Retinal pigment epithelial cell (primary cell): ENCODE measurements around the gene CRYL1.

Experiments
- DNase-seq: peaks from one replicate; pipeline ENCODE4 v3.0.0-alpha.2; 2010; ENCODE audit warnings: low read depth
- H3K4me3 ChIP-seq: 2 replicates; pipeline ENCODE4 v1.5.1; 2011; ENCODE audit warnings: mild to moderate bottlenecking, low read length, control low read depth, moderate library complexity
- TF ChIP-seq, protein P1 (sequence below): conservative IDR thresholded peaks from 2 replicates; pipeline ENCODE4 v1.5.1; 2011; ENCODE audit warnings: low read depth, low read length, control low read depth, inconsistent platforms

The CRYL1 gene

GRCh38 chr13:20442798-20443381 lies 82.8 kb downstream of the CRYL1 start:
- no peak overlapping the region for H3K4me3 ChIP-seq
- TF ChIP-seq, protein P1, sequence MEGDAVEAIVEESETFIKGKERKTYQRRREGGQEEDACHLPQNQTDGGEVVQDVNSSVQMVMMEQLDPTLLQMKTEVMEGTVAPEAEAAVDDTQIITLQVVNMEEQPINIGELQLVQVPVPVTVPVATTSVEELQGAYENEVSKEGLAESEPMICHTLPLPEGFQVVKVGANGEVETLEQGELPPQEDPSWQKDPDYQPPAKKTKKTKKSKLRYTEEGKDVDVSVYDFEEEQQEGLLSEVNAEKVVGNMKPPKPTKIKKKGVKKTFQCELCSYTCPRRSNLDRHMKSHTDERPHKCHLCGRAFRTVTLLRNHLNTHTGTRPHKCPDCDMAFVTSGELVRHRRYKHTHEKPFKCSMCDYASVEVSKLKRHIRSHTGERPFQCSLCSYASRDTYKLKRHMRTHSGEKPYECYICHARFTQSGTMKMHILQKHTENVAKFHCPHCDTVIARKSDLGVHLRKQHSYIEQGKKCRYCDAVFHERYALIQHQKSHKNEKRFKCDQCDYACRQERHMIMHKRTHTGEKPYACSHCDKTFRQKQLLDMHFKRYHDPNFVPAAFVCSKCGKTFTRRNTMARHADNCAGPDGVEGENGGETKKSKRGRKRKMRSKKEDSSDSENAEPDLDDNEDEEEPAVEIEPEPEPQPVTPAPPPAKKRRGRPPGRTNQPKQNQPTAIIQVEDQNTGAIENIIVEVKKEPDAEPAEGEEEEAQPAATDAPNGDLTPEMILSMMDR: no peak
- DNase-seq: no peak

DNA sequence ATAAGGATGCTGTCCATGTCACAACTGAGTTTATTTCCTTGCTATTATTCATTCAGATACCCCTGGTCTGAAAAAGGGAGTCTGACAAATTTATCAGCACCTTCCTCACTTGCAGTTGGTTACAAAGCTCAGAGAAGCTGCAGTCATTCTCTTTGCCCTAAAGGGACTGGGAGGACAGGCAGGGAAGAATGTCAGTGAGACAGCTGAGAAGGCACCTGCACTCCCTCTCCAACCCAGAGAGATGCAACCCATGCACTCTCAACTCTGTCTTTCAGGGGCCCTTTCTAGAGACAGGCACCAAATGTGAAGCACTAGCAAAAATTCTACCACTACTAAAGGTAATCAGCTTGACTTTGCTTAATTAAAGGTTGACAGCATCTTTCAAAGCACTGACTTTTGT lies 83.3 kb downstream of the CRYL1 start:
- TF ChIP-seq, protein P1: no peak
- no peak for DNase-seq
- no peak overlapping the region for H3K4me3 ChIP-seq

GRCh38 chr13:20441879-20442278 lies 83.8 kb downstream of the CRYL1 start:
- H3K4me3 ChIP-seq: no peak overlapping the region
- TF ChIP-seq, protein P1: no peak
- peak; percentile 46 for DNase-seq

DNA sequence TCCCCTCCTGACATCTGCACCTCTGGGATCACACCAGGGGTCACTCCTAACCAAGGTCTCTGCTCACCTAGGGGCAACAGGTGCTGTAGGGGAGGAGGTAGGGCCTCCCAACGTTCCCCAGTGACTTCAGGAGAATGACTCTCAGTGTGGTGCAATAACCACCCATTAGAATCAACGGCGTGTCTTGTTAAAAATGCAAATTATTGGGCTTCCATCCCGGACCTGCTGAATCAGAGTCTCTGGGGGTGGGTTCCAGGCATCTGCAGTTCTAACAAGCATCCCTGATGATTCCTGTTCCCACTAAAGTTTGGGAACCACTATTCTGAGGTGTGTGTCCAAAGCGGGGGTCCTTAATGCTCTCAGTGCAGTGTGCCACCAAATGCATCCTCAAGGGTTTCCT lies 84.6 kb downstream of the CRYL1 start:
- TF ChIP-seq, protein P1: no peak
- no peak overlapping the region for H3K4me3 ChIP-seq
- DNase-seq: no peak

- no peak overlapping the region for H3K4me3 ChIP-seq
- no peak for DNase-seq
- TF ChIP-seq, protein P1: no peak
Measured at GRCh38 chr13:20439261-20439660, 86.4 kb downstream of the CRYL1 start.

DNA sequence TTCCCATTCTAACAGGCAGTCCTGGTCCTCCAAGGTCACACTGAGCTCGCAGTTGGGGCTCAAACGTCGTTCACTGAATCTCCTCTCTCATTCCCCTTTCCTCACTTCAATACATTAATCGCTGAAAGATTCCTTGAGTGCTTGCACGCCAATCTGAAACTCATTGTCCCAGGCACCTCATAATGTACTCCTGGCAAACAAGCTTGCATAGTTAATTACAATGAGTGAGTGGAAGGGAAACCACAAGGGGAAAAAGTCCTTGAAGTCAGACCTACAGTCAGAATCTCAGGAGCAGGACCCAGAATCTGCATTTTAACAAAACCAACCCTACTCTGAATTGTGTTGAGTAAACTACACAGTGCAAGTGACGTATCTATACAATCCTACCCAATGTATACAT lies 86.9 kb downstream of the CRYL1 start:
- DNase-seq: no peak
- no peak overlapping the region for H3K4me3 ChIP-seq
- TF ChIP-seq, protein P1: no peak

- H3K4me3 ChIP-seq: no peak overlapping the region
- TF ChIP-seq, protein P1: no peak
- no peak for DNase-seq
Measured at GRCh38 chr13:20436505-20436904, 89.2 kb downstream of the CRYL1 start.
